Dendritic cell treated with granulocyte-macrophage colony-stimulating factor and Interleukin-4, amounts not matched to agents 40 ng/mL and 50 ng/mL, for 4 days (primary cell): ENCODE measurements around the gene LRSAM1.

ENCODE experiments used
- H3K27ac Mint-ChIP-seq: one replicate; pipeline ENCODE4 v1.8.0; 2022; ENCODE audit warnings: mild to moderate bottlenecking, mixed read lengths
- H3K27me3 Mint-ChIP-seq: one replicate; pipeline ENCODE4 v1.8.0; 2022; ENCODE audit warnings: mild to moderate bottlenecking, mixed read lengths
- H3K36me3 Mint-ChIP-seq: one replicate; pipeline ENCODE4 v1.8.0; 2022; ENCODE audit warnings: low read depth, mixed read lengths
- H3K4me1 Mint-ChIP-seq: one replicate; pipeline ENCODE4 v1.8.0; 2022; ENCODE audit warnings: low read depth, mixed read lengths
- H3K4me3 Mint-ChIP-seq: one replicate; pipeline ENCODE4 v1.8.0; 2022; ENCODE audit warnings: mild to moderate bottlenecking, moderate library complexity, mixed read lengths
- H3K9me3 Mint-ChIP-seq: one replicate; pipeline ENCODE4 v1.8.0; 2022; ENCODE audit warnings: mixed read lengths
- intact Hi-C: fragments of 100-400 bp; cut with micrococcal nuclease; formaldehyde crosslinking; loops from one replicate; pipeline ENCODE4 v1.15.0; 2022

Gene LRSAM1

DNA sequence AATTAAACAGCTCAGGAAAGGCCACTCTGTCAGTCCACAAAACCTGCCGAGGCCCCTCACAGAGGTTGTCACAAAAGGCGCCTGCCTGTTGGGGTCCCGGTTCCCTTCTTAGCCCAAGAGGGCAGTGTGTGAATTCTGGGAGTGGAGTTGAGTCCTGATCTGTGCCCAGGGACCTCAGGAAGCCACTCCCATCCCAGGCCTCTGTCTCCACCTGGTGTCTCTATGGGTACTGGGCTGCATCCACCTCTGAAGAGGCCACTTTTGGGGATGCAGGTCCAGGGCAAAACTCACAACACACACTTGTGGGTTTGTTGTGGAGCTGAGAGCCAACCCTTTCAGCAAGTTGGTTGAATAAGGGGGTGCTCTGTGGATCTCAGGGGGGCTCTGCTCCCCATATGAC, 86.5 kb downstream of the LRSAM1 start:
- Mint-ChIP-seq H3K4me1 (peaks cover 91% of the 10 kb centered on the region), H3K27ac (no peak overlapping the region), H3K9me3 (no peaks in the 10 kb centered on the region), H3K36me3 (peaks cover 100% of the 10 kb centered on the region), H3K4me3 (no peak overlapping the region), H3K27me3 (no peaks in the 10 kb centered on the region)
- intact Hi-C loops, result no loop called here

GRCh38 chr9:127538849-127539258, 87.5 kb downstream of the LRSAM1 start:
- no peak overlapping the region for H3K4me3 Mint-ChIP-seq
- no peaks in the 10 kb centered on the region for H3K9me3 Mint-ChIP-seq
- H3K36me3 Mint-ChIP-seq, result peaks cover 100% of the 10 kb centered on the region
- intact Hi-C loops, result no loop called here
- H3K27ac Mint-ChIP-seq, result no peak overlapping the region
- peaks cover 95% of the 10 kb centered on the region for H3K4me1 Mint-ChIP-seq
- no peaks in the 10 kb centered on the region for H3K27me3 Mint-ChIP-seq

DNA sequence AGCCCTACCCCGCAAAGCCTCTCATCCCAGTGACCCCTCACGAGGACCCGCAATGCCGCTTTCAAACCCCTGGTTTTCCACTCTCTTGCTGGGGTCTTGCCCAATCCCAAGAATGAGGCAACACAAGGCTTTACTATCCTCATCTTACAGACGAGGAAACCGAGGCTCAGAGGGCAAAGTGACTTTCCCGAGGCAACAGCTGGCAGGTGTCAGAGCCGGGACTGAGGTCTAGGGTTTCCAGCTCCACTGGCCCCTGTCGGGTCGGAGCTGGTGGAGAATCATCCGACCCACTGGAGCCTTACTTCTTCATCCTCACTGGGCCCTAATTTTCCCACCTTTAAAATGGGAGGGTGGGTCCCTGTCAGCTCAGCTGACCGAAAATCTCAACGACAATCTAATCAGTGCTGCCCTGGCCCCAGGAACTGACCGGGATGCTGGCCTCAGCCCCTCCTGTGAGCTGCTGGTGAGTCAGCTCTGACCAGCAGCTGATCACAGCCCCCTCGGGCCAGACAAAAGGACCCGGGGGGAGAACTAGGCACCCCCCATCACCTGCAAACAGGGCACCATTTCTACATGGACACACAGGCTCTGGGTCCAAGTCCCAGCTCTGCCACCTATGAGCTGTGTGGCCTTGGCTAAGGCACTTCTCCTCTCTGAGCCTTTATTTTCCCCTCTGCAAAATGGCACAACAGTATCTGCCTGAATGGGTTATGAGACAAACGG, 88.1 kb downstream of the LRSAM1 start:
- Mint-ChIP-seq H3K36me3 (peaks cover 95% of the 10 kb centered on the region), H3K4me1 (peaks cover 93% of the 10 kb centered on the region), H3K27ac (peak overlapping the region; percentile 34), H3K4me3 (no peak overlapping the region), H3K9me3 (no peaks in the 10 kb centered on the region), H3K27me3 (no peaks in the 10 kb centered on the region)
- intact Hi-C loops, result no loop called here

- H3K27ac Mint-ChIP-seq, result peak overlapping the region; percentile 34
- H3K36me3 Mint-ChIP-seq, result peaks cover 95% of the 10 kb centered on the region
- intact Hi-C loops, result no loop called here
- H3K4me1 Mint-ChIP-seq, result peaks cover 93% of the 10 kb centered on the region
- H3K9me3 Mint-ChIP-seq, result no peaks in the 10 kb centered on the region
- no peak overlapping the region for H3K4me3 Mint-ChIP-seq
- H3K27me3 Mint-ChIP-seq, result no peaks in the 10 kb centered on the region
These were observed 88.8 kb downstream of the LRSAM1 start for GRCh38 chr9:127539982-127540663.

GRCh38 chr9:127540664-127541041, 89.3 kb downstream of the LRSAM1 start:
- peaks cover 95% of the 10 kb centered on the region for H3K36me3 Mint-ChIP-seq
- H3K9me3 Mint-ChIP-seq, result no peaks in the 10 kb centered on the region
- no peaks in the 10 kb centered on the region for H3K27me3 Mint-ChIP-seq
- peaks cover 93% of the 10 kb centered on the region for H3K4me1 Mint-ChIP-seq
- intact Hi-C loops, result no loop called here
- H3K27ac Mint-ChIP-seq, result no peak overlapping the region
- H3K4me3 Mint-ChIP-seq, result no peak overlapping the region

- H3K4me3 Mint-ChIP-seq, result no peak overlapping the region
These were observed 89.9 kb downstream of the LRSAM1 start for GRCh38 chr9:127541176-127541575.

GRCh38 chr9:127541865-127542264, 90.6 kb downstream of the LRSAM1 start:
- Mint-ChIP-seq H3K27ac (peak overlapping the region; percentile 5), H3K4me3 (no peak overlapping the region), H3K4me1 (peaks cover 93% of the 10 kb centered on the region), H3K27me3 (no peaks in the 10 kb centered on the region), H3K9me3 (no peaks in the 10 kb centered on the region), H3K36me3 (peaks cover 95% of the 10 kb centered on the region)
- intact Hi-C loops, result no loop called here

More at GRCh38 chr9:127541176-127541575, 89.9 kb downstream of the LRSAM1 start:
- intact Hi-C loops, result no loop called here
- no peaks in the 10 kb centered on the region for H3K27me3 Mint-ChIP-seq
- peaks cover 95% of the 10 kb centered on the region for H3K36me3 Mint-ChIP-seq
- H3K9me3 Mint-ChIP-seq, result no peaks in the 10 kb centered on the region
- no peak overlapping the region for H3K27ac Mint-ChIP-seq
- H3K4me1 Mint-ChIP-seq, result peaks cover 93% of the 10 kb centered on the region

DNA sequence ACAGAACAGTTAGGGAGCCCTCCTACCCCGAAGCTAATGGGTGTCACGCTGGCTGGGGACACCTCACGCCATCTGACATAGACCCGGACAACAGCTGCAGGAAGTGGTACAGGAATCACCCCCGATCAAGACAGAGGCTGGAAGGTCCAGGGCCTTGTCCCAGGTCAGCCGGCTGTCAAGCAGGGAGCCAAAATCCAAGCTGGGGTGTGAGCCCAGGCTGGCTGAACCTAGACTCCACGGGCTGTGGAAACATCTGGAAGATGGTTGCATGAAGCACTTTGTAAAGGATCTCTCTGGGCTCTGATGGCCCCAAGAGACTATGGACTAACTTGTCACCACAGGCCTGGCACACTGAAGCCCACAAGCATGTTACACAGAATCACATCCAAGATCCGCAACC, 91.9 kb downstream of the LRSAM1 start:
- no peak overlapping the region for H3K4me3 Mint-ChIP-seq
- peaks cover 94% of the 10 kb centered on the region for H3K4me1 Mint-ChIP-seq
- H3K9me3 Mint-ChIP-seq, result no peaks in the 10 kb centered on the region
- no peaks in the 10 kb centered on the region for H3K27me3 Mint-ChIP-seq
- peak overlapping the region; percentile 5 for H3K27ac Mint-ChIP-seq
- H3K36me3 Mint-ChIP-seq, result peaks cover 95% of the 10 kb centered on the region
- intact Hi-C loops, result no loop called here

DNA sequence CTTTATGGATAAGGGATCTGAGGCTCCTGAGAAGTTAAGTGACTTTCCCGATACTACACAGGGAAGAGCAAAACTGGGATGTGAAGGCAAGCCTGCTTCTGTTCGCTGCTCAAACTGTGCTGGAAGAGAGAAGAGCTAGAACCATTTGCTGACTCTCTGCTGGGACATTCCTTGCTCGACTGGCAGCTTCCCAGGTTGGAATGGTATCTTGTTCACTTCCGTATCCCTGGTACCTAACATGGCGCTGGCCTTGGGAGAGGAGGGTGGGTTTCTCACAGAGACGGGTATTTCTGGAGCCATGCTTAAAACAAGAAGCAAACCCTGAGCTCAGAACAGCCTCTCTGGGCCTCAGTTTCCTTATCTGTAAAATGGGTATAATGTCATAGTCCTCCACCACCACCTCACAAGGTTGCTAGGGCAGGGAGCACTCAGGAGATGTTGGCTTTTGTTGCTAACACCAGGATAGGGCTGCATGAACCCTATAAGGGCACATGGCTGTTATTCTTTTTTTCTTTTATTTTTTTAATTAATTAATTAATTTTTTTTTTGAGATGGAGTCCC, 92.7 kb downstream of the LRSAM1 start:
- H3K27me3 Mint-ChIP-seq, result no peaks in the 10 kb centered on the region
- peak overlapping the region; percentile 5 for H3K27ac Mint-ChIP-seq
- H3K36me3 Mint-ChIP-seq, result peaks cover 95% of the 10 kb centered on the region
- H3K4me1 Mint-ChIP-seq, result peaks cover 94% of the 10 kb centered on the region
- H3K4me3 Mint-ChIP-seq, result no peak overlapping the region
- intact Hi-C loops, result no loop called here
- no peaks in the 10 kb centered on the region for H3K9me3 Mint-ChIP-seq

DNA sequence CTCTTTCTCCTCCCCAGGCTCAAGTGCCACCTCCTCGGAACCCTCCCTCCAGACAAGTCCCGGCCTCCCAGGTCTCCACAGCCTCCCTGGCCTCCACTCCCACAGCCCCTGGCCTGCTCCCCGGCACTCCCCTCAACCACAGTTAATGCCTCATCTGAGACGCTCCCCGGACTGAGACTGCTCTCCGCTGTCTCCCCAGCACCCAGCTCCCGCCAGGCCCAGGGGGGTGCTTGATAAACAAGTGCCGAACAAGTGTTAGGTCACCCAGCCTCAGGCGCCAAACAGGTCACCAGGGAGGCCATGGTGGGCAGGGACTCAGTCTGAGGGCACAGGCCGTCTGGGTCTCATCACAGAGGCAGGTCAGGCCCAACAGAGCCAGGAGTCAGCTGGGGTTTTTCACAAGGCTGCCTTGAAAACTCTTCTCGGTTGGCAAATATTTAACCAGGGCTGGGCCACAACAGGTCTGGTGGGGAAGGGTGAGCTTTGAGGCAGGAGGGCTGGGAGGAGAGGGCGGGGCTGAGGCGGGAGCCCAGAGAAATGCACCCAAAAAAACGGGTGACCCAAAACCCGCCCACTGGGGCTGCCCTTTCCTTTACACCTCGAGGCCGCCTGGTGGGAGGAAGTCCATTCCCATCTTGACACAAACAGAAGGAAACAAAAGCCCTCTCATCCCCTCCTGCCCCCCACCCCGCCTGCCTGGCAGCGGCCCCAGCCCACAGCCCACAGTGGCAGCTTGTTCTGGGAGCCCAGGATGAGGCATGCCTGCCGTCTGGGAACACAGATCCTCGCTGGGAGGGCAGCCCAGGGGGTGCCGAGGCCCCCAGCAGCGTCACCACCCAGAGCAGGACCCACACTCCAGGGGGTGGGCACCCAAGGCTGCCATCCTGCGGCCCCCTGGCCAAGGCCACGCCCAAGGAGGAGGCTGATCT, 94.2 kb downstream of the LRSAM1 start:
- Mint-ChIP-seq H3K4me1 (peaks cover 94% of the 10 kb centered on the region), H3K9me3 (no peaks in the 10 kb centered on the region), H3K27me3 (no peaks in the 10 kb centered on the region), H3K4me3 (peak overlapping the region; percentile 17), H3K27ac (peak overlapping the region; percentile 71), H3K36me3 (peaks cover 95% of the 10 kb centered on the region)
- intact Hi-C loops, result loop anchor here (5.0 kb wide), 1 partner anchor 42 kb away; no protein-coding TSS in a partner anchor

GRCh38 chr9:127546125-127546832, 95.0 kb downstream of the LRSAM1 start:
- Mint-ChIP-seq H3K4me1 (peaks cover 93% of the 10 kb centered on the region), H3K27me3 (no peaks in the 10 kb centered on the region), H3K4me3 (peak overlapping the region; percentile 17), H3K9me3 (no peaks in the 10 kb centered on the region), H3K27ac (peak overlapping the region; percentile 71), H3K36me3 (peaks cover 92% of the 10 kb centered on the region)
- intact Hi-C loops, result loop anchor here (5.0 kb wide), 1 partner anchor 41 kb away; no protein-coding TSS in a partner anchor

- intact Hi-C loops, result loop anchor here (5.0 kb wide), 1 partner anchor 39 kb away; no protein-coding TSS in a partner anchor
- H3K27me3 Mint-ChIP-seq, result no peaks in the 10 kb centered on the region
- peak overlapping the region; percentile 60 for H3K4me3 Mint-ChIP-seq
- no peaks in the 10 kb centered on the region for H3K9me3 Mint-ChIP-seq
- peak overlapping the region; percentile 71 for H3K27ac Mint-ChIP-seq
- peaks cover 92% of the 10 kb centered on the region for H3K4me1 Mint-ChIP-seq
- H3K36me3 Mint-ChIP-seq, result peaks cover 79% of the 10 kb centered on the region
These were observed 97.1 kb downstream of the LRSAM1 start for GRCh38 chr9:127548352-127548881.

DNA sequence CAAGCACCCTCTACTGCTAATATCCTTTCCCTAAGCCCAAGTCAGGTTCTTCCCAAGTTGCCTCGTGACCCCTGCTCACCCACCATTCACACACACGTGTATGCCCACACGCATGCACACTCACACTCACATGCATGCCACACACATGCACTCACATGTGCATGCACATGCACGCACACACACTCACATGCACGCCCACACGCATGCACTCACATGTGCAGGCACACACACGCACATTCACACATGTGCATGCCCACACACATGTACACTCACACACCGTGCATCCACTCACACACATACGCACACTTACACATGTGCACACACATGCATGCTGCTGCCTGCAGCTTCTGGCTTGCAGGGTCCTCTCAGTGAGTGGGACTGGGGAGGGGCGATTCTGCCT, 97.9 kb downstream of the LRSAM1 start:
- peak overlapping the region; percentile 71 for H3K27ac Mint-ChIP-seq
- H3K36me3 Mint-ChIP-seq, result peaks cover 82% of the 10 kb centered on the region
- H3K27me3 Mint-ChIP-seq, result no peaks in the 10 kb centered on the region
- intact Hi-C loops, result loop anchor here (5.0 kb wide), 1 partner anchor 38 kb away; no protein-coding TSS in a partner anchor
- H3K4me1 Mint-ChIP-seq, result peaks cover 95% of the 10 kb centered on the region
- H3K9me3 Mint-ChIP-seq, result no peaks in the 10 kb centered on the region
- H3K4me3 Mint-ChIP-seq, result peak overlapping the region; percentile 25
